Activated CD4-positive, alpha-beta T cell treated with anti-CD3 and anti-CD28 coated beads for 36 hours (primary cell): ENCODE measurements around the gene MXRA7. TPM values are rescaled to one million over a fixed set of nuclear protein-coding genes. Genes with fewer than 3 reads are reported as not detected.
"Not testable (repeated sequence)": the region's sequence is repeated elsewhere in the genome, so short reads cannot be mapped to it uniquely, and the experiment has no call there.

Experiments
- ATAC-seq: fragments of 200-7000 bp; cut with Tn5 transposase; one replicate; pipeline ENCODE4 v1.10.0; 2021; ENCODE audit warnings: mild to moderate bottlenecking, moderate library complexity
- CTCF ChIA-PET: fragments of 350-600 bp; sonication (Branson Sonifier 250); formaldehyde crosslinking; loops from one replicate; lab custom pipeline; 2021; ENCODE audit warnings: antibody characterized with exemption; lab: Charles Lee
- POLR2A ChIA-PET: fragments of 350-600 bp; sonication (Branson Sonifier 250); formaldehyde crosslinking; loops from one replicate; lab custom pipeline; 2021; ENCODE audit warnings: antibody characterized with exemption, inconsistent platforms; lab: Charles Lee
- DNase-seq: peaks from one replicate; pipeline ENCODE4 v3.0.0-alpha.2; 2020
- H3K27ac Mint-ChIP-seq: one replicate; pipeline ENCODE4 v1.8.0; 2021; ENCODE audit warnings: mixed read lengths
- H3K27me3 Mint-ChIP-seq: one replicate; pipeline ENCODE4 v1.8.0; 2021; ENCODE audit warnings: mixed read lengths
- H3K36me3 Mint-ChIP-seq: one replicate; pipeline ENCODE4 v1.8.0; 2021; ENCODE audit warnings: low read depth, mixed read lengths
- H3K4me1 Mint-ChIP-seq: one replicate; pipeline ENCODE4 v1.8.0; 2021; ENCODE audit warnings: mixed read lengths
- H3K4me3 Mint-ChIP-seq: one replicate; pipeline ENCODE4 v1.8.0; 2021; ENCODE audit warnings: mild to moderate bottlenecking, moderate library complexity, mixed read lengths
- H3K9me3 Mint-ChIP-seq: one replicate; pipeline ENCODE4 v1.8.0; 2021; ENCODE audit warnings: low read depth, mixed read lengths
- intact Hi-C, 2 experiments: fragments of 100-400 bp; cut with DNase I in 1 of 2; cut with micrococcal nuclease in 1 of 2; formaldehyde crosslinking; loops; one replicate each; pipeline versions ENCODE4 v1.14.2 to v1.15.1; 2022 to 2024; cut with DNase I, micrococcal nuclease
- total RNA-seq, 2 experiments: library from RNA; stranded (reverse); gene quantifications; one replicate each; pipeline ENCODE4 v1.2.3, GENCODE V29; 2021

Gene MXRA7
- total RNA-seq, 2 experiments from 2014 or later: 18.4 to 20.2 TPM

GRCh38 chr17:76735586-76736348 lies 25.0 kb upstream of the MXRA7 start:
- Mint-ChIP-seq H3K4me1 (peaks cover 46% of the 10 kb centered on the region), H3K9me3 (no peaks in the 10 kb centered on the region), H3K4me3 (peak overlapping the region; percentile 85), H3K27ac (peak overlapping the region; percentile 96), H3K36me3 (peaks cover 55% of the 10 kb centered on the region), H3K27me3 (no peaks in the 10 kb centered on the region)
- intact Hi-C loops: loop anchor here (1.0 to 10.0 kb wide), 11 partner anchors 178 to 1961 kb away; partner anchors contain the start of genes ACOX1 (in 1 of the 2), NAT9 (in 1 of the 2), SEC14L1 (in 1 of the 2) and TEN1 (in 1 of the 2)
- CTCF ChIA-PET: interaction anchor here (0.7 kb wide), 1 partner anchor 177 kb away, joined by 5 read pairs; no protein-coding TSS in a partner anchor
- no peak for ATAC-seq
- DNase-seq: no peak
- POLR2A ChIA-PET: interaction anchor here (0.6 to 2.6 kb wide), 4 partner anchors 8 to 1553 kb away, joined by 3 to 44 read pairs (median 4); partner anchors contain the start of genes JMJD6 and METTL23

GRCh38 chr17:76735006-76735405 lies 24.2 kb upstream of the MXRA7 start:
- H3K4me3 Mint-ChIP-seq: peak overlapping the region; percentile 85
- H3K4me1 Mint-ChIP-seq: peaks cover 52% of the 10 kb centered on the region
- ATAC-seq (no peak), DNase-seq (no peak)
- CTCF ChIA-PET: interaction anchor here (0.7 kb wide), 1 partner anchor 176 kb away, joined by 5 read pairs; no protein-coding TSS in a partner anchor
- H3K9me3 Mint-ChIP-seq: no peaks in the 10 kb centered on the region
- H3K27ac Mint-ChIP-seq: peak overlapping the region; percentile 96
- peaks cover 62% of the 10 kb centered on the region for H3K36me3 Mint-ChIP-seq
- intact Hi-C loops: loop anchor here (1.0 to 10.0 kb wide), 10 partner anchors 178 to 1960 kb away; partner anchors contain the start of genes ACOX1 (in 1 of the 2), NAT9 (in 1 of the 2), SEC14L1 (in 1 of the 2) and TEN1 (in 1 of the 2)
- POLR2A ChIA-PET: interaction anchor here (0.6 to 1.3 kb wide), 5 partner anchors 8 to 1554 kb away, joined by 3 to 9 read pairs (median 4); no protein-coding TSS in a partner anchor
- H3K27me3 Mint-ChIP-seq: no peaks in the 10 kb centered on the region

- intact Hi-C loops: loop anchor here (10.0 kb wide), 3 partner anchors 469 to 1959 kb away; partner anchors contain the start of genes NAT9 (in 1 of the 2) and UBALD2 (in 1 of the 2)
- peaks cover 54% of the 10 kb centered on the region for H3K4me1 Mint-ChIP-seq
- H3K9me3 Mint-ChIP-seq: no peaks in the 10 kb centered on the region
- DNase-seq (peak; percentile 44), ATAC-seq (no peak)
- H3K36me3 Mint-ChIP-seq: peaks cover 69% of the 10 kb centered on the region
- peak overlapping the region; percentile 96 for H3K27ac Mint-ChIP-seq
- ChIA-PET POLR2A (interaction anchor here (0.6 to 1.3 kb wide), 5 partner anchors 9 to 1484 kb away, joined by 3 to 9 read pairs (median 4); no protein-coding TSS in a partner anchor), CTCF (no interaction called here)
- no peaks in the 10 kb centered on the region for H3K27me3 Mint-ChIP-seq
- H3K4me3 Mint-ChIP-seq: peak overlapping the region; percentile 85
Observed at GRCh38 chr17:76734080-76734840, 23.5 kb upstream of the MXRA7 start.

GRCh38 chr17:76733618-76733957 lies 22.8 kb upstream of the MXRA7 start:
- H3K9me3 Mint-ChIP-seq: no peaks in the 10 kb centered on the region
- intact Hi-C loops: loop anchor here (10.0 kb wide), 3 partner anchors 469 to 1959 kb away; partner anchors contain the start of genes NAT9 (in 1 of the 2) and UBALD2 (in 1 of the 2)
- ChIA-PET POLR2A (interaction anchor here (1.1 to 1.3 kb wide), 2 partner anchors 9 to 466 kb away, joined by 3 to 4 read pairs; no protein-coding TSS in a partner anchor), CTCF (no interaction called here)
- H3K27me3 Mint-ChIP-seq: no peaks in the 10 kb centered on the region
- H3K36me3 Mint-ChIP-seq: peaks cover 72% of the 10 kb centered on the region
- H3K4me3 Mint-ChIP-seq: peak overlapping the region; percentile 85
- peak overlapping the region; percentile 96 for H3K27ac Mint-ChIP-seq
- no peak for DNase-seq
- H3K4me1 Mint-ChIP-seq: peaks cover 54% of the 10 kb centered on the region
- no peak for ATAC-seq

- Mint-ChIP-seq H3K9me3 (no peaks in the 10 kb centered on the region), H3K4me1 (peaks cover 53% of the 10 kb centered on the region), H3K27ac (peak overlapping the region; percentile 96), H3K4me3 (peak overlapping the region; percentile 85), H3K36me3 (peaks cover 74% of the 10 kb centered on the region), H3K27me3 (no peaks in the 10 kb centered on the region)
- POLR2A ChIA-PET: interaction anchor here (0.6 to 1.3 kb wide), 6 partner anchors 10 to 853 kb away, joined by 3 to 5 read pairs (median 4); no protein-coding TSS in a partner anchor
- ATAC-seq: no peak
- intact Hi-C loops: loop anchor here (10.0 kb wide), 3 partner anchors 468 to 1958 kb away; partner anchors contain the start of genes NAT9 (in 1 of the 2) and UBALD2 (in 1 of the 2)
- DNase-seq: no peak
- CTCF ChIA-PET: interaction anchor here (2.2 kb wide), 1 partner anchor 19 kb away, joined by 6 read pairs; no protein-coding TSS in a partner anchor
Observed at GRCh38 chr17:76732734-76733617, 22.2 kb upstream of the MXRA7 start.

- ChIA-PET CTCF (interaction anchor here (0.7 to 2.2 kb wide), 3 partner anchors 10 to 18 kb away, joined by 3 to 6 read pairs (median 4); no protein-coding TSS in a partner anchor), POLR2A (interaction anchor here (0.6 to 1.2 kb wide), 6 partner anchors 14 to 1103 kb away, joined by 3 to 5 read pairs (median 3); no protein-coding TSS in a partner anchor)
- H3K4me3 Mint-ChIP-seq: peak overlapping the region; percentile 32
- not testable (repeated sequence) for DNase-seq, H3K9me3 Mint-ChIP-seq, ATAC-seq, H3K27me3 Mint-ChIP-seq
- H3K27ac Mint-ChIP-seq: peak overlapping the region; percentile 96
- H3K36me3 Mint-ChIP-seq: peaks cover 80% of the 10 kb centered on the region
- peaks cover 53% of the 10 kb centered on the region for H3K4me1 Mint-ChIP-seq
- intact Hi-C loops: loop anchor here (10.0 kb wide), 3 partner anchors 467 to 1957 kb away; partner anchors contain the start of genes NAT9 (in 1 of the 2) and UBALD2 (in 1 of the 2)
Observed at GRCh38 chr17:76731800-76732733, 21.3 kb upstream of the MXRA7 start.

- H3K4me1 Mint-ChIP-seq: peaks cover 57% of the 10 kb centered on the region
- H3K27me3 Mint-ChIP-seq: no peaks in the 10 kb centered on the region
- H3K9me3 Mint-ChIP-seq: no peaks in the 10 kb centered on the region
- POLR2A ChIA-PET: interaction anchor here (0.6 to 3.6 kb wide), 7 partner anchors 9 to 656 kb away, joined by 3 to 44 read pairs (median 3); partner anchors contain the start of genes MFSD11 and SRSF2
- peaks cover 72% of the 10 kb centered on the region for H3K36me3 Mint-ChIP-seq
- H3K27ac Mint-ChIP-seq: peak overlapping the region; percentile 98
- intact Hi-C loops: loop anchor here in 1 of 2 experiments (1.0 to 5.0 kb wide), 6 partner anchors 53 to 1231 kb away; partner anchors contain the start of genes GALR2, SRP68, TNRC6C and UBALD2
- H3K4me3 Mint-ChIP-seq: peak overlapping the region; percentile 97
- CTCF ChIA-PET: interaction anchor here (0.6 to 3.0 kb wide), 9 partner anchors 11 to 626 kb away, joined by 3 to 22 read pairs (median 4); partner anchors contain the start of gene MXRA7
- ATAC-seq: no peak
- peak; percentile 51 for DNase-seq
Observed at GRCh38 chr17:76727745-76728456, 17.1 kb upstream of the MXRA7 start.
